Stomach (tissue), 9 donors: ENCODE measurements around the gene CORO2B. TPM values are rescaled to one million over a fixed set of nuclear protein-coding genes. Genes with fewer than 3 reads are reported as not detected.
A peak's percentile ranks its signal among the peaks of the same experiment; 100 is the strongest.

Experiments used
- DNase-seq, 2 donors: peaks; one replicate each; pipeline versions ENCODE4 v3.0.0 to v3.0.0-alpha.2; 2013 to 2019
- H3K27ac ChIP-seq, 5 donors: fragments of 200-600 bp in 4 of 5; sonication (generic) in 4 of 5; one replicate each; pipeline ENCODE4 v1.5.1; 2013 to 2019; ENCODE audit warnings: mild to moderate bottlenecking in 1 of 5, moderate library complexity in 1 of 5
- H3K27me3 ChIP-seq, 3 donors: fragments of 200-600 bp; sonication (generic); one replicate each; pipeline ENCODE4 v1.5.1; 2017 to 2019; ENCODE audit warnings: mixed run types in 1 of 3
- H3K36me3 ChIP-seq, 4 donors: fragments of 200-600 bp; sonication (generic); 1 replicate in 3 of 4; 2 replicates in 1 of 4; pipeline ENCODE4 v1.5.1; 2016 to 2019
- H3K4me1 ChIP-seq, 4 donors: fragments of 200-600 bp; sonication (generic); one replicate each; pipeline ENCODE4 v1.5.1; 2016 to 2019
- H3K4me3 ChIP-seq, 4 donors: fragments of 200-600 bp; sonication (generic) in 3 of 4; one replicate each; pipeline ENCODE4 v1.5.1; 2016 to 2019; ENCODE audit warnings: mild to moderate bottlenecking in 1 of 4
- H3K9me3 ChIP-seq, 4 donors: fragments of 200-600 bp; sonication (generic); one replicate each; pipeline ENCODE4 v1.5.1; 2016 to 2019
- EP300 ChIP-seq: sonication (generic); formaldehyde crosslinking; IDR thresholded peaks from one replicate; pipeline ENCODE4 v1.6.1; 2017; ENCODE audit warnings: antibody characterized with exemption
- POLR2A ChIP-seq, 4 donors: fragments of 450-650 bp; IDR thresholded peaks; one replicate each; pipeline ENCODE4 v1.6.1; 2016; ENCODE audit warnings: antibody characterized with exemption in 4 of 4, control low read depth in 2 of 4, mild to moderate bottlenecking in 1 of 4, moderate library complexity in 1 of 4
- POLR2AphosphoS5 ChIP-seq, 3 donors: sonication (generic); formaldehyde crosslinking; IDR thresholded peaks; one replicate each; pipeline ENCODE4 v1.6.1; 2016; ENCODE audit warnings: antibody characterized with exemption in 3 of 3
- WGBS, 5 donors: extraction: QIAGEN DNeasy Blood & Tissue Kit in 3 of 5; methylation state at CpG; one replicate each; pipeline versions ENCODE4 v1.1.5 to v1.1.7; 2013 to 2018; 5-methylcytosine and 5-hydroxymethylcytosine counted together
- intact Hi-C: fragments of 100-400 bp; cut with DNase I; formaldehyde crosslinking; loops from one replicate; pipeline ENCODE4 v1.15.1; 2023; ENCODE audit warnings: low total_unique reads
- polyA plus RNA-seq, 3 donors: library from polyadenylated mRNA; stranded (reverse); fragments of 200-250 nt; gene quantifications; one replicate each; pipeline ENCODE4 v1.2.3, GENCODE V29; 2013
- total RNA-seq, 5 donors: library from RNA; depleted of rRNA; stranded (reverse); fragments of >200 nt; gene quantifications; one replicate each; pipeline versions ENCODE4 v1.1.0 to v1.2.3, GENCODE V29; 2014 to 2016
- TF ChIP-seq, protein P1 (sequence below), 7 experiments: fragments of 450-650 bp in 4 of 7; fragments of 200-600 bp in 3 of 7; sonication (generic) in 3 of 7; IDR thresholded peaks; one replicate each; pipeline ENCODE4 v1.5.1; 2016 to 2019; ENCODE audit warnings: antibody characterized with exemption in 7 of 7, control low read depth in 2 of 7, mild to moderate bottlenecking in 1 of 7
- donor health status: healthy with polysubstance abuse.
- donor health status: Bipolar disorder and iron deficiency.
- donor health status: healthy.

Gene CORO2B
- total and polyA plus RNA-seq, 8 donors: 0.89 to 3.7 (median 2.3) TPM; not detected in 1

DNA sequence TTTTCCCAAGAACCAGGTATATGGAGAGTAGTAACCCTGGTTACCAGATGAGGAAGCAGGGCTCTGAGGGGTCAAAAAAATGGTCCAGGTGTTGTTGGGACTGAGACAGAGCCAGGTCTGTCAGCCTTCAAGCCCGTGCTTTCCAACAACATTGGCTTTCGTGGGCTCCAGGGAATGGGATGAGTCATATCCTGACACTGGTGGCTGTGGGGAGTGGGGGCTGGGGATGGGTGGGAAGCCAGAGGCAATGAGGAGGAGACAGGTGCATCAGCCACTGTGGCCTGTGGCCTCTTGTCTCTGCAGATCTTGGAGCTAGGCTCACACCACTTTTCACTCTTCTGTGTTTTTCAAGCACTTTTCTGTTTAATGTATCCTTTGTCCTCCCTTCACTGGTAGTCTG, 38.2 kb downstream of the CORO2B start:
- intact Hi-C loops: no loop called here
- 30 to 66% (median 43%) methylated on average over 2 of the region's 2 CpGs for whole genome bisulfite sequencing, 5 donors
- H3K4me1 ChIP-seq: peaks cover 6 to 31% (median 16%) of the 10 kb centered on the region in 4 donors

DNA sequence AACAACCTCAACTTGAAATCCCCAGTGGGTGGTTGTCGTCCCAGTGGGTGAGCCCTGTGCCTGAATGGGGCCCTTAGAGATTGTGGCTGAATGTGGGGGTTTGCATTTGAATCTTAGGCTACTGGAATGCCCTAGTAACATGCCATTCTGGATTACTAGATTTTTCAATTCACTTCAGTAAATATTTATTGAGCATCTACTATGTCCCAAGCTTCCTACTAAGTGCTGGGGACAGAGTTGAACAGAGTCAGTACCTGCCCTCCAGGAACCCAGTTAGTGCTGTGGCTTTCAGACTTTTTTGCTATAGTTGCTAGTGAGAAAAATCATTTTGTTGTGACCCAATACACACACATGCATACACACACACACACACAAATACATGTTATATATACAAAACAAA, 39.0 kb downstream of the CORO2B start:
- TF ChIP-seq POLR2AphosphoS5 (IDR thresholded peaks at IDR 0.05): no peak
- TF ChIP-seq, protein P1, sequence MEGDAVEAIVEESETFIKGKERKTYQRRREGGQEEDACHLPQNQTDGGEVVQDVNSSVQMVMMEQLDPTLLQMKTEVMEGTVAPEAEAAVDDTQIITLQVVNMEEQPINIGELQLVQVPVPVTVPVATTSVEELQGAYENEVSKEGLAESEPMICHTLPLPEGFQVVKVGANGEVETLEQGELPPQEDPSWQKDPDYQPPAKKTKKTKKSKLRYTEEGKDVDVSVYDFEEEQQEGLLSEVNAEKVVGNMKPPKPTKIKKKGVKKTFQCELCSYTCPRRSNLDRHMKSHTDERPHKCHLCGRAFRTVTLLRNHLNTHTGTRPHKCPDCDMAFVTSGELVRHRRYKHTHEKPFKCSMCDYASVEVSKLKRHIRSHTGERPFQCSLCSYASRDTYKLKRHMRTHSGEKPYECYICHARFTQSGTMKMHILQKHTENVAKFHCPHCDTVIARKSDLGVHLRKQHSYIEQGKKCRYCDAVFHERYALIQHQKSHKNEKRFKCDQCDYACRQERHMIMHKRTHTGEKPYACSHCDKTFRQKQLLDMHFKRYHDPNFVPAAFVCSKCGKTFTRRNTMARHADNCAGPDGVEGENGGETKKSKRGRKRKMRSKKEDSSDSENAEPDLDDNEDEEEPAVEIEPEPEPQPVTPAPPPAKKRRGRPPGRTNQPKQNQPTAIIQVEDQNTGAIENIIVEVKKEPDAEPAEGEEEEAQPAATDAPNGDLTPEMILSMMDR (IDR thresholded peaks at IDR 0.05): no peak
- TF ChIP-seq POLR2A (IDR thresholded peaks at IDR 0.05): no peak
- TF ChIP-seq EP300: no peak
- no peaks in the 10 kb centered on the region for H3K36me3 ChIP-seq
- peak overlapping the region in 1 of 5 donors; percentile 11 for H3K27ac ChIP-seq
- 78 to 92% (median 84%) methylated on average over 1 of the region's 1 CpG for WGBS, 5 donors
- DNase-seq: no peak
- no peaks in the 10 kb centered on the region for H3K9me3 ChIP-seq
- peaks cover 6 to 31% (median 16%) of the 10 kb centered on the region in 4 donors for H3K4me1 ChIP-seq
- intact Hi-C loops: no loop called here
- H3K27me3 ChIP-seq: peaks cover 0 to 4% (median 0%) of the 10 kb centered on the region in 3 donors
- no peak overlapping the region for H3K4me3 ChIP-seq

More for the DNA sequence above, 38.2 kb downstream of the CORO2B start:
- DNase-seq: no peak
- TF ChIP-seq POLR2AphosphoS5 (IDR thresholded peaks at IDR 0.05): no peak
- Histone ChIP-seq H3K4me3 (no peak overlapping the region), H3K9me3 (no peaks in the 10 kb centered on the region), H3K27ac (no peak overlapping the region), H3K27me3 (peaks cover 0 to 4% (median 0%) of the 10 kb centered on the region in 3 donors), H3K36me3 (no peaks in the 10 kb centered on the region)

DNA sequence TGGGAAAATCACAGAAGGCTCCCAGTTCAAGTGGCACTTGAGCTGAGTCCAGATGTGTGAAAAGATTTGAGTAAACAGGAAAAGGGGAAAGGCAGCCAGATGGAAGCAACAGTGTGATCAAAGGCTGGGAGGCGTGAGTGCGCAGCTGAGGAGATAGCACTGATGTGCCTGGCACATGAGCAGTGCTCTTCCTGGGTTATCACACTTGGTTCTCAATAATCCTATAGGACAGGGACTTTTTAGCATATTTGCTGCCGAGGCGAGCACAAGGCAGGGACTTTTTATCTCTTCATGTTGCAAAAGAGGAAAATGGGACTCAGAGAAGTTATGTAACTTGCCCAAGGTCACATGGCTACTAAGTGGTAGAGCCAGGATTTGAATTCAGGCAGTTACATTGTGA, 39.6 kb downstream of the CORO2B start:
- WGBS, 5 donors: 31 to 38% (median 34%) methylated on average over 4 of the region's 4 CpGs
- Histone ChIP-seq H3K27ac (peak overlapping the region in 2 of 5 donors; percentile 11 to 31), H3K36me3 (no peaks in the 10 kb centered on the region), H3K9me3 (no peaks in the 10 kb centered on the region), H3K4me3 (no peak overlapping the region), H3K4me1 (peaks cover 6 to 31% (median 16%) of the 10 kb centered on the region in 4 donors), H3K27me3 (peaks cover 0 to 8% (median 0%) of the 10 kb centered on the region in 3 donors)
- TF ChIP-seq, protein P1 (IDR thresholded peaks at IDR 0.05): no peak
- TF ChIP-seq POLR2AphosphoS5 (IDR thresholded peaks at IDR 0.05) (no peak), POLR2A (IDR thresholded peaks at IDR 0.05) (no peak), EP300 (no peak)
- DNase-seq: peak in 1 of 2 donors; percentile 39
- intact Hi-C loops: no loop called here

DNA sequence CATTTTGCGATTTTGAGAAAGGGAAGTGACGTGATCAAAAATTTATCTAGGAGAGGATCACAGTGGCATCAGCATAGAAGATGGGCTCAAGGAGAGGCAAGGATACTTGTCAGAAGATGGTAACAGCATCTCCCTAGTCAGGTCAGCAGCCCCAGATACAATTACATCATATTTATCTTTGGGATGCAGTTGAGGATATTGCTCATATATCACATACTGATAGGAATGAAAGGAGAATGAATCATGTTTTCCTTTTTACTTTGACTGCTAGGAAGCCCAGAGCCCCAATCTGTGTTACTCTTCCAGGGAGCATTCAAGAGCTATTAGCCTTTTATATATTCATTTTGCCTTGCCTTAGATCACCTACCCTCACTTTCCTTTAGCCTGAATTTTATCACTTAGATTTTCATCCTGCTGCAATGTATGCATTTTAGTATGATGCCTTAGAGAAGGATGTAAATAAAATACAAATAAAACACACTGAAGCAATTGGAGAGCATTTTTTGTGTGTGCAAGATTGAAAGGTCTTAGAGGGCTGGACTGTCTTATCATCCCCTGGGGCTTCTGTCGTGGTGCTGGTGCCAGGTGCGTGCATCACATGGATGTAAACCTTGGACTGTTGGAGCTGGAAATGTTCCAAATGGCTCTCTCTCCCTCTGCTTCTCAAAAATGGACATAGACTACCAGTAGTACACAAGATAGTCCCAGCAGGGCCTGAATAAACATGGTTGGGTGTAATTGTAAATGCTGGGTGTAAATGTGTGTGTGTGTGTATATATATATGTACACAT, 40.3 kb downstream of the CORO2B start:
- Histone ChIP-seq H3K36me3 (no peaks in the 10 kb centered on the region), H3K4me3 (no peak overlapping the region), H3K4me1 (peaks cover 6 to 31% (median 16%) of the 10 kb centered on the region in 4 donors), H3K27ac (peak overlapping the region in 2 of 5 donors; percentile 11 to 31), H3K9me3 (no peaks in the 10 kb centered on the region), H3K27me3 (peaks cover 0 to 13% (median 0%) of the 10 kb centered on the region in 3 donors)
- intact Hi-C loops: no loop called here
- no peak for DNase-seq
- TF ChIP-seq POLR2A (IDR thresholded peaks at IDR 0.05) (no peak), EP300 (no peak), POLR2AphosphoS5 (IDR thresholded peaks at IDR 0.05) (no peak)
- TF ChIP-seq, protein P1 (IDR thresholded peaks at IDR 0.05): no peak
- 69 to 84% (median 70%) methylated on average over 4 of the region's 4 CpGs for WGBS, 5 donors
